WI38 (cell line): Measurements from ENCODE around the gene MED27.
"Not testable (repeated sequence)": the region's sequence is repeated elsewhere in the genome, so short reads cannot be mapped to it uniquely, and the experiment has no call there.

Experiments
- H3K4me3 ChIP-seq: 2 replicates; pipeline ENCODE4 v1.5.1; 2011; ENCODE audit warnings: low read depth, mild to moderate bottlenecking, control low read depth, low read length
- TF ChIP-seq, protein P1 (sequence below): IDR thresholded peaks from 2 replicates; pipeline ENCODE4 v1.5.1; 2012; ENCODE audit warnings: low read depth, mild to moderate bottlenecking, control low read depth, low read length

Gene MED27

DNA sequence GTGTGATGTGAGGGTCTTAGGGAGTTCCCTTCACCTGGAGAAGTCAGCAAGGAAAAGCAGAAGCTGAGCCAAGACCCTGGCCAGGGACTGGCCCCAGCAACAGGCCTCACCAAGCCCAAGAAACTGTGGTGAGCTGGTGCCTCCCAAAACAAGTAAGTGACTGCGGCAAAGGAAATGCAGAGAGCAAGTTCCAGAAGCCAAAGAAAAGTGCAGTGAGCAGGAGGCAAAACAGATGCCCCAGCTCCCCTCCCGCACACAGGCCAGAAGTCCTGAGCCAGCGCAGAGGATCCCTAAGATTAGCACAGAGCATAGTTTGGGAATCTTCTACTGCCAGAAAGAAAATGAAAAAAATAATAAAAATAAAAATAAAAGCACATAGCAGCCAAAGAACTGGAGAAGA is 13.2 kb downstream of the MED27 start:
- H3K4me3 ChIP-seq, result no peak overlapping the region
- TF ChIP-seq, protein P1, sequence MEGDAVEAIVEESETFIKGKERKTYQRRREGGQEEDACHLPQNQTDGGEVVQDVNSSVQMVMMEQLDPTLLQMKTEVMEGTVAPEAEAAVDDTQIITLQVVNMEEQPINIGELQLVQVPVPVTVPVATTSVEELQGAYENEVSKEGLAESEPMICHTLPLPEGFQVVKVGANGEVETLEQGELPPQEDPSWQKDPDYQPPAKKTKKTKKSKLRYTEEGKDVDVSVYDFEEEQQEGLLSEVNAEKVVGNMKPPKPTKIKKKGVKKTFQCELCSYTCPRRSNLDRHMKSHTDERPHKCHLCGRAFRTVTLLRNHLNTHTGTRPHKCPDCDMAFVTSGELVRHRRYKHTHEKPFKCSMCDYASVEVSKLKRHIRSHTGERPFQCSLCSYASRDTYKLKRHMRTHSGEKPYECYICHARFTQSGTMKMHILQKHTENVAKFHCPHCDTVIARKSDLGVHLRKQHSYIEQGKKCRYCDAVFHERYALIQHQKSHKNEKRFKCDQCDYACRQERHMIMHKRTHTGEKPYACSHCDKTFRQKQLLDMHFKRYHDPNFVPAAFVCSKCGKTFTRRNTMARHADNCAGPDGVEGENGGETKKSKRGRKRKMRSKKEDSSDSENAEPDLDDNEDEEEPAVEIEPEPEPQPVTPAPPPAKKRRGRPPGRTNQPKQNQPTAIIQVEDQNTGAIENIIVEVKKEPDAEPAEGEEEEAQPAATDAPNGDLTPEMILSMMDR, result no peak

DNA sequence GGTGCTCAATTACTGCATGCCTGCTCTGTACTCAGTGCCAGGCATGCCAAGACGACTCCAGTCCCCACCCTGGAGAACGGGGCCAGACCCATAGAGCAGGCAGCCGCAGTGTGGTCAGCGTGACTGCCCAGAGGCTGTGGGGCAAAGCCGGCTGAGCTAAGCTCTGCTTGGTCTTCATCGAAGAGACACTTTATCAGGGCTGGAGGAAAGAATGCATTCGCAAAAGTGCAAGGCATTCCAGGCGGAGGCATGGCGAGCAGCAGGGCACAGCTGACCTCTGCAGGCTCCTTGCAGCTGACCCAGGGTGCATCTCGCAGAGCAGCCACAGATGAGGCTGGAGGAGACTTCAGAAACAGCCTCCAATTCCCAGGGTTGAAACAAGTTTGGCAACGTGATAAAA is 13.6 kb downstream of the MED27 start:
- H3K4me3 ChIP-seq, result no peak overlapping the region
- TF ChIP-seq, protein P1, result no peak

DNA sequence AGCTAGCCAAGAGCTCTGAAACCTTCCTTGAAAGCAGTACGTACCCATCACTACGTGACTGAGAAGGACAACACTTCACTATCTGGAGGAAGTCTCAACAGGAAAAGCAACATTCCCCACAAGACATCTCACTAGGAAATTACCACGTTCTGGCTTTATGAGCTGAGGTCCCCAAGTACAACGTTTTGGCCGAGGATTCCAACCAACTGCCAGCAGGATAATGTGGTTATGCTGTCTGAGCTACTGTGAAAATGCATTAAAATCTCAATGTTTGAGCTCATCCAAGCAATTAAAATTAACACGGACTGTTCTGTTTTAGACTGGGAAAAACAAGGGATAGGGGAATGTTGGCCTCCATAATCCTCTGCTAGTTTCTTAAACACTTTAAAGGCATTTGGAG is 16.4 kb downstream of the MED27 start:
- TF ChIP-seq, protein P1, result no peak
- H3K4me3 ChIP-seq, result no peak overlapping the region

DNA sequence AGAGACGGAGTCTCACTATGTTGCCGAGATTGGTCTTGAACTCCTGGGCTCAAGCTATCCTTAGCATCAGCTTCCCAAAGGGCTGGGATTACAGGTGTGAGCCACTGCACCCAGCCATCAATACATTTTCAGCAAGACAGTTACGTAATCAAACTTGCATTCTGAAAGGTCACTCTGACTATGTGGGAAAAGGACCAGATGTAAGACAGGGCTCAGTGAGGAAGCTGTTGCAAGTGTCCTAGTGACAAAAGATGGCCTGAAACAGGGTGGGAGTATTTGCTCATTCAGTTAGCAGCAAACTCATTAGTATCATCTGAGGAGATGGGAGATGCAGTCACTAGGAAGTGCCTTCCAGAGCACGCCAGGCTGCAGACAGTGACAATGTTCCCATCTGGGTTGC is 16.9 kb downstream of the MED27 start:
- TF ChIP-seq, protein P1, result no peak
- H3K4me3 ChIP-seq, result no peak overlapping the region

DNA sequence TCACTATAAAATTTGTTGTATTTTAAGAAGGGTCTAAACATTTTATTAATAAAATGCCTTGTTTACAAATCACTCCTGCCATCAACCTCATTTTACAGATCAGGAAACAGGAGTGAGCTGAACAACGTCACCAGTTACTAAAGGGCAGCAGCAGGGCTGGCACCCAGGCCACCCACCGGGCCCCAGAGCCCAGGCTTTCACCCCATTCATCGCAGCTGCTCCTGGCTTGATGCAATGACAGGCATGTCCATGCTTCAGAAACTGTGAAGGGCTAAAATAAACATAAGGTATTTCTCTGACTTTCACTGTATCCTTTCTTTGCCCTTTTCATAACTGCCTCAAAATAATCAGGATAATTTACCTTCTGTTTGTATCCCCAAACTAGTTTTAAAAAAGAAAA is 18.1 kb downstream of the MED27 start:
- TF ChIP-seq, protein P1, result no peak
- no peak overlapping the region for H3K4me3 ChIP-seq

DNA sequence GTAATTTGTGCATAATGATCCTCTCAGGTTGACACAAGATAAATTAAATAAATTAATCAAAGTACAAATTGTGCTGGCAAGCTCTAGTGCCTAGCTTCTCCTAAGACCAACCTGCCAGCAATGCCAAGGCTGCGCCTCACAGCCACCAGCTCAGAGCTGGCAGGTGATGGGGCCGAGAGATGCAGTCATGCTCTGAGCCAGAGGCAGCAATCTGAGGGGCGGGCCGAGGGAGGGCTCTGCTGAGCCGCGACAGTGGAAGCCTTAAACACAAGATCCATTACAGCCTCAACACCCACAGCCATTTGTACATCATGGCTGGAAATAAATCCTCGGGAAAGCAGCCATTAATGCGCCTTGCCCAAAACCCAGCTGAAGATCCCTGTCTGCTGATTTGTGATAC is 20.3 kb downstream of the MED27 start:
- no peak overlapping the region for H3K4me3 ChIP-seq
- TF ChIP-seq, protein P1, result no peak

DNA sequence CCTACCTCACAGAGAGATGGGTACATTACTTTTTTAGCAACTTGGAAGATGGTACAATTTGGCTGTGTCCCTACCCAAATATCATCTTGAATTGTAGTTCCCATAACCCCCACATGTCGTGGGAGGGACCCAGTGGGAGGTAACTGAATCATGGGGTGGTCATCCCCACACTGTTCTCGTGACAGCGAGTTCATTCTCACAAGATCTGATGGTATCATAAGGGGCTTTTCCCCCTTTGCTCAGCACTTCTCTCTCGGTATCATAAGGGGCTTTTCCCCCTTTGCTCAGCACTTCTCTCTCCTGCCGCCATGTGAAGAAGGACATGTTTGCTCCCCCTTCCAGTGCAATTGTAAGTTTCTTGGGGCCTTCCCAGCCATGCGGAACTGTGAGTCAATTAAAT is 21.4 kb downstream of the MED27 start:
- H3K4me3 ChIP-seq, result not testable (repeated sequence)

DNA sequence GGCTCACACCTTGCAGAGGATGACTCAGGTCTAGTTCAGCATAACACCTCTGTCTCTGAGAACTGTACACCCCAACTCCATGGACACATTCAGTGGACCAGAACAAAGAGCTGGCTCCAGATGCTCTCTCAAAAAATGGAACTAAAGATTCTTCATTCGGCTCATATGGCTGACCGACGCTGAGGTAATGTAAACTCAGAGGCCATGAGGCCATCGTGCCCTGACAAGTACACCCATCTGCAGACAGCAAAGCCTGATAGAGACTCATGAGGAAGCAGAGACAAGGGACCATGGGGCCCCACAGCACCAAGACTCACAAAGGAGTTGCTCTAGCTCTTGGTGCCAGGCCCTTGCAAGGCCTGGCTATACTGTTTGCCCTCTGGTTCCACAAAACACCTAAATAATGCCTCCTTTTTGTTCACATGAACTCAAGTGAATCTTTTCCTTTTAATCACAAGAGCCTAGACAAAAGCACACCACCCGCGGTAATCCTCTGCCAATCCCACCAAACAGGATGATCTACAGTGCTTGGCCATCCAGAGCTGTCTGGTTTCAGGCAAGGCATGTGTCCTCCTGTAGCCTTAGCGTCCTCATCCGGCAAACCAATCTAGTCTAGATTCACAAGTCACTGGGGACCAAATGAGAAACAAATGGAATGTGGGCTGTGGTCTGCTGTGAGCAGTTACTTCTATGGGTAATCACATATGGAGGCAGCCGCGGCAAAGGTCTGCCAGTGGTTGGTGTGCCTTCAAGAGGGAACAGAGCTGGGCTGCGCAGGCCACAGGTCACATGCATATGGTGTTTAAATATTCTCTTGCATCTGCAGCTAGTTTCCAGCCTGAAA is 22.7 kb downstream of the MED27 start:
- H3K4me3 ChIP-seq, result no peak overlapping the region
- TF ChIP-seq, protein P1, result no peak
